KMS-11 (cell line): ENCODE data around the gene PRAMEF11.

Experiments
- H2AFZ ChIP-seq: fragments of 200-600 bp; sonication (generic); 2 replicates; pipeline ENCODE4 v1.6.1; 2016; ENCODE audit warnings: antibody characterized with exemption, mixed run types, low read depth
- H3K27ac ChIP-seq: fragments of 200-600 bp; sonication (generic); 2 replicates; pipeline ENCODE4 v1.6.1; 2016; ENCODE audit warnings: mild to moderate bottlenecking, mixed run types
- H3K27me3 ChIP-seq: fragments of 200-600 bp; sonication (generic); 2 replicates; pipeline ENCODE4 v1.6.1; 2017; ENCODE audit warnings: mild to moderate bottlenecking, low read depth, mixed run types, moderate library complexity; ENCODE audit not compliant: insufficient read depth
- H3K36me3 ChIP-seq: fragments of 200-600 bp; sonication (generic); 2 replicates; pipeline ENCODE4 v1.6.1; 2017; ENCODE audit warnings: mild to moderate bottlenecking, mixed run types; ENCODE audit not compliant: insufficient read depth
- H3K4me1 ChIP-seq: fragments of 200-600 bp; sonication (generic); 2 replicates; pipeline ENCODE4 v1.6.1; 2016; ENCODE audit warnings: mild to moderate bottlenecking, low read depth, mixed run types; ENCODE audit not compliant: poor library complexity, severe bottlenecking
- H3K4me2 ChIP-seq: fragments of 200-600 bp; sonication (generic); 2 replicates; pipeline ENCODE4 v1.7.0; 2016; ENCODE audit warnings: mild to moderate bottlenecking, mixed run types
- H3K4me3 ChIP-seq: fragments of 200-600 bp; sonication (generic); IDR thresholded peaks from 2 replicates; pipeline ENCODE4 v1.6.1; 2017; ENCODE audit warnings: low read depth, low read length, mixed read lengths; ENCODE audit not compliant: insufficient read depth
- H3K79me2 ChIP-seq: fragments of 200-600 bp; sonication (generic); 2 replicates; pipeline ENCODE4 v1.6.1; 2016; ENCODE audit warnings: low read depth, mixed run types; ENCODE audit not compliant: insufficient read depth
- H3K9ac ChIP-seq: fragments of 200-600 bp; sonication (generic); 2 replicates; pipeline ENCODE4 v1.6.1; 2016; ENCODE audit warnings: mild to moderate bottlenecking, mixed run types
- H4K20me1 ChIP-seq: fragments of 200-600 bp; sonication (generic); 2 replicates; pipeline ENCODE4 v1.6.1; 2016; ENCODE audit warnings: mild to moderate bottlenecking, mixed run types; ENCODE audit not compliant: insufficient read depth
- TF ChIP-seq, protein P1 (sequence below): fragments of 200-600 bp; sonication (generic); conservative IDR thresholded peaks from 2 replicates; pipeline ENCODE4 v1.6.1; 2017; ENCODE audit warnings: low read depth, mild to moderate bottlenecking, antibody characterized with exemption, low read length, moderate library complexity, mixed read lengths

The PRAMEF11 gene

DNA sequence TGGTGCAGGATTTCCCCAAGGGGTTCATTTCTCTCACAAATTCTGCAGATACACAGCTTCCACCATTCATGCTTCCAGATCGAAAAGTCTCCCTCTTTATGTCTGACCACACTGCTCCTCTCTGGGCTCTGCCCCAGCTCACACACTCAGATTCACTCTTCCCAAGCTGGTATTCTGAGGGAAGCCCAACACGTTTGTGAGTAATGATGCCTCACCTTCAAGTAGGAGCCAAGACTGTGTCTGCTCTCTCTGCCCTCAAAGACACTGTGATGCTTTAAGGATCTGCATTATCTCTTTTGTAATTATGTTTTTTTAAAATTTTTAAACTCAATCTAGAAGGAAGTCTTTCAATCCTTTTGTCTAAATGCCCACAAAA, 19.8 kb downstream of the PRAMEF11 start:
- no peak overlapping the region for H3K4me2 ChIP-seq
- H3K9ac ChIP-seq, result no peak overlapping the region

DNA sequence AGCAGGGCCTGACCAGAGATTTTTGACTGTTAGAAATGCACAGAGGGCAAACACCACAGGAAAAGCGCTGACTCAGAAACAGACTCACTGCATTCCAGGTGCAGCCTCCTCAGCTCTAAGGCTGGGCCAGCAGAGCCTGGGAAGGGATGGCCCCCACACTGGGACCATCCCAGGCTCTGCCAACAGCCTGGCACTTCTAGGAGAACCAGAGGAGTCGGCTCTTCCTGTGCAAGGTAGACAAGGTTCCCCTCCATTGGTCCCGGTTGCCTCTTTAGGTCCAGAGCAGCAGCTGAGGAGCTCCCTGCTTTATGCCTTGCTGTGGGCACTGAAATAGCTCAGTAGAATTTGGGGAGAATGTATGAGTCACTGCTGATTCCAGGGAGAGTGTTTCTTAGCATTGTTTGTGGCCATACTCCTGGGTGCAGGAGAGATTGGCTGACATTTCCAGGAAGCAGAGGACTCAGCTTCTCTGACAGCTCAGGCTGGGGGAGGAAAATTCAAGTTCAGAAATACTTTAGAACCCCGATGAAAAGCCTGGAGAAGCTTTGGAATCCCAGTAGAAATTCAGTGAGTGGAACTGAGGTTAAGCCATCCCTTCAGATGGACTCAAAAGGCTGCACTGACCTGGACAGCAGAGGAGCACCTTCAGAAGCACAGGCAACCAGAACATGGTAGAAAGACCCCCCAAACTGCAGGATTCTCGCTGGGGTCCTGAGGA, 20.4 kb downstream of the PRAMEF11 start:
- no peak overlapping the region for H2AFZ ChIP-seq
- H3K27me3 ChIP-seq, result no peaks in the 10 kb centered on the region
- H3K4me2 ChIP-seq, result no peak overlapping the region
- no peaks in the 10 kb centered on the region for H3K4me1 ChIP-seq
- TF ChIP-seq, protein P1, sequence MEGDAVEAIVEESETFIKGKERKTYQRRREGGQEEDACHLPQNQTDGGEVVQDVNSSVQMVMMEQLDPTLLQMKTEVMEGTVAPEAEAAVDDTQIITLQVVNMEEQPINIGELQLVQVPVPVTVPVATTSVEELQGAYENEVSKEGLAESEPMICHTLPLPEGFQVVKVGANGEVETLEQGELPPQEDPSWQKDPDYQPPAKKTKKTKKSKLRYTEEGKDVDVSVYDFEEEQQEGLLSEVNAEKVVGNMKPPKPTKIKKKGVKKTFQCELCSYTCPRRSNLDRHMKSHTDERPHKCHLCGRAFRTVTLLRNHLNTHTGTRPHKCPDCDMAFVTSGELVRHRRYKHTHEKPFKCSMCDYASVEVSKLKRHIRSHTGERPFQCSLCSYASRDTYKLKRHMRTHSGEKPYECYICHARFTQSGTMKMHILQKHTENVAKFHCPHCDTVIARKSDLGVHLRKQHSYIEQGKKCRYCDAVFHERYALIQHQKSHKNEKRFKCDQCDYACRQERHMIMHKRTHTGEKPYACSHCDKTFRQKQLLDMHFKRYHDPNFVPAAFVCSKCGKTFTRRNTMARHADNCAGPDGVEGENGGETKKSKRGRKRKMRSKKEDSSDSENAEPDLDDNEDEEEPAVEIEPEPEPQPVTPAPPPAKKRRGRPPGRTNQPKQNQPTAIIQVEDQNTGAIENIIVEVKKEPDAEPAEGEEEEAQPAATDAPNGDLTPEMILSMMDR, result no peak
- no peak overlapping the region for H3K9ac ChIP-seq
- no peaks in the 10 kb centered on the region for H3K79me2 ChIP-seq
- no peak overlapping the region for H3K4me3 ChIP-seq
- H4K20me1 ChIP-seq, result no peaks in the 10 kb centered on the region
- no peak overlapping the region for H3K27ac ChIP-seq
- H3K36me3 ChIP-seq, result no peaks in the 10 kb centered on the region

More for the DNA sequence above, 19.8 kb downstream of the PRAMEF11 start:
- H4K20me1 ChIP-seq, result no peaks in the 10 kb centered on the region
- no peaks in the 10 kb centered on the region for H3K27me3 ChIP-seq
- TF ChIP-seq, protein P1, result no peak
- H3K4me3 ChIP-seq, result no peak overlapping the region
- no peaks in the 10 kb centered on the region for H3K79me2 ChIP-seq
- H3K36me3 ChIP-seq, result no peaks in the 10 kb centered on the region
- no peak overlapping the region for H2AFZ ChIP-seq
- H3K27ac ChIP-seq, result no peak overlapping the region
- no peaks in the 10 kb centered on the region for H3K4me1 ChIP-seq

DNA sequence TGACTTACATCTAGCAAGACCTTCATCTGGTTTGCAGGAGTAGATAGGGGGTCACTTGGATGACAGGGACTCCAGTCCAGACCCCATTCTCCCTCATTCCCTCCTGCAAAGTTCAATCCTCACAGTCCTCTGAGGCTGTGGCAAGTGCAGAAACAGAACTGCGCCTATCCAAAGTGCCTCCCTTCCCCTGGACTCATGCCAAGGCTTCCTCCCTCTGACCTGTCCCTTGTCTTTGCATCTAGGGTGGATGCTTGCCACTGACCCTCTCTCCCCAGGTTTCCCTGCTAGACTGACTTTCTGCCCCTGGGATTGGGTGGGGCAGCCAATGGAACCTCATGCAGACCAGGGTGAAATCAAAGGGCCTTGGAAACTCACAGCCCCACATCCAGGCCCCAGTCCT, 21.3 kb downstream of the PRAMEF11 start:
- H3K27ac ChIP-seq, result no peak overlapping the region
- no peaks in the 10 kb centered on the region for H3K4me1 ChIP-seq
- no peak overlapping the region for H3K9ac ChIP-seq
- H2AFZ ChIP-seq, result no peak overlapping the region
- H3K4me3 ChIP-seq, result no peak overlapping the region
- H3K27me3 ChIP-seq, result no peaks in the 10 kb centered on the region
- no peaks in the 10 kb centered on the region for H4K20me1 ChIP-seq
- no peak overlapping the region for H3K4me2 ChIP-seq
- H3K36me3 ChIP-seq, result no peaks in the 10 kb centered on the region
- TF ChIP-seq, protein P1, result no peak
- no peaks in the 10 kb centered on the region for H3K79me2 ChIP-seq

DNA sequence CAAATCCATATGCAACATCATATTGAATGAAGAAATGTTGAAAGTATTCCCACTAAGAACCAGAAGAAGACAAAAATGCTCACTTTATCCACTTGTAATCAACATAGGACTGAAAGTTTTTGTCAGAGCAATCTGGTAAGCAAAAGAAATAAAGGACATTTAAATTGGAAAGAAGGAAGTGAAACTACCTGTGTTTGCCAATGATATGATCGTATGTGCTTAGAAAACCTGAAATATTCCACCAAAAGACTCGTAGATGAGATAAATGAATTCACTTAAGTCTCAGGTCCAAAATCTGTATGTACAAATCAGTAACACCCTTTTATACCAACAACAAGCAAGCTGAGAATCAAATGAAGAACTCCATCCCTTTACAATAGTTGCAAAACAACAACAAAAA, 31.5 kb downstream of the PRAMEF11 start:
- Histone ChIP-seq H3K36me3 (no peaks in the 10 kb centered on the region), H3K79me2 (no peaks in the 10 kb centered on the region), H4K20me1 (no peaks in the 10 kb centered on the region), H3K4me3 (no peak overlapping the region), H3K4me2 (no peak overlapping the region), H3K27ac (no peak overlapping the region), H3K4me1 (no peaks in the 10 kb centered on the region), H3K9ac (no peak overlapping the region), H2AFZ (no peak overlapping the region), H3K27me3 (no peaks in the 10 kb centered on the region)
- TF ChIP-seq, protein P1, result no peak
